Mucosa of descending colon (tissue), 3 donors: ENCODE results near the gene RP9. TPM values are rescaled to one million over a fixed set of nuclear protein-coding genes. Genes with fewer than 3 reads are reported as not detected.

Experiments used
- ATAC-seq: fragments of 200-7000 bp; cut with Tn5 transposase; one replicate; pipeline ENCODE4 v1.9.1; 2020; ENCODE audit warnings: mild to moderate bottlenecking, moderate library complexity
- DNase-seq, 3 donors: peaks; one replicate each; pipeline ENCODE4 v3.0.0-alpha.2; 2020
- H3K36me3 ChIP-seq: fragments of 200-600 bp; one replicate; pipeline ENCODE4 v1.8.0; 2021; ENCODE audit warnings: low read depth, mild to moderate bottlenecking
- H3K4me1 ChIP-seq: fragments of 200-600 bp; one replicate; pipeline ENCODE4 v1.8.0; 2021; ENCODE audit warnings: low read depth, mild to moderate bottlenecking
- H3K4me3 ChIP-seq: fragments of 200-600 bp; one replicate; pipeline ENCODE4 v1.8.0; 2021; ENCODE audit warnings: mild to moderate bottlenecking
- H3K9me3 ChIP-seq: fragments of 200-600 bp; one replicate; pipeline ENCODE4 v1.8.0; 2021; ENCODE audit warnings: mild to moderate bottlenecking
- intact Hi-C, 2 donors: fragments of 100-400 bp; cut with DNase I in 1 of 2; cut with micrococcal nuclease in 1 of 2; formaldehyde crosslinking; loops; one replicate each; pipeline versions ENCODE4 v1.11.0 to v1.11.1; 2022; cut with DNase I, micrococcal nuclease
- total RNA-seq, 3 donors: library from RNA; stranded (reverse); fragmentation: NEBNext Ultra II Directional in 2 of 3; extraction: Animal tissue kit (Norgen Biotek cat#: 25700) in 2 of 3; gene quantifications; one replicate each; pipeline versions ENCODE4 v1.2.1 to v1.2.4, GENCODE V29; 2021 to 2023
- TF ChIP-seq, protein P1 (sequence below): fragments of 200-600 bp; IDR thresholded peaks from one replicate; pipeline ENCODE4 v1.8.0; 2022; ENCODE audit warnings: antibody characterized with exemption, mild to moderate bottlenecking
- donor health status: DM: no; HTN: no; CAD: no; lungs with moderate emphysema.
- donor health status: DM: no; HTN: no; CAD: no.
- donor health status: DM: no; HTN: yes; CAD: no.

The RP9 gene
- total RNA-seq, 3 donors from 2014 or later: 10.8 to 12.2 (median 11.5) TPM

DNA sequence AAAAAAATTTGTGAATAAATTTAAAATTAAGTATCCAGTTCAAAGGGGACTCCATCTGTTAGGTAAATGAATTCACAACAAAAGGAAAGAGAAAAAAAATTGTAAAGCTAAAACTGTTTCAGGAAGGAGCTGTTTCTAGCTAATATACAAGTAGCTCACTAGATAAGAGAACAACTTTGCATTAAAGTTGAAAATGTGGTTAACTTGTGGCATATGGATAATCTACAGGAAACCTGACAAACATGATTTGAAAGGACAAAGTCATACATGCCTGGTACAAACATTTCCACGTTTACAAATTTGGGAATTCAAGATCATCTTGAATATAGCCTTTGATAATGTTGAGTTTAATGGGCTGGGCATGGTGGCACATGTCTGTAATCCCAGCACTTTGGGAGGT, 55.5 kb downstream of the RP9 start:
- H3K9me3 ChIP-seq: no peaks in the 10 kb centered on the region
- ATAC-seq (no peak), DNase-seq (no peak)
- no peaks in the 10 kb centered on the region for H3K36me3 ChIP-seq
- TF ChIP-seq, protein P1, sequence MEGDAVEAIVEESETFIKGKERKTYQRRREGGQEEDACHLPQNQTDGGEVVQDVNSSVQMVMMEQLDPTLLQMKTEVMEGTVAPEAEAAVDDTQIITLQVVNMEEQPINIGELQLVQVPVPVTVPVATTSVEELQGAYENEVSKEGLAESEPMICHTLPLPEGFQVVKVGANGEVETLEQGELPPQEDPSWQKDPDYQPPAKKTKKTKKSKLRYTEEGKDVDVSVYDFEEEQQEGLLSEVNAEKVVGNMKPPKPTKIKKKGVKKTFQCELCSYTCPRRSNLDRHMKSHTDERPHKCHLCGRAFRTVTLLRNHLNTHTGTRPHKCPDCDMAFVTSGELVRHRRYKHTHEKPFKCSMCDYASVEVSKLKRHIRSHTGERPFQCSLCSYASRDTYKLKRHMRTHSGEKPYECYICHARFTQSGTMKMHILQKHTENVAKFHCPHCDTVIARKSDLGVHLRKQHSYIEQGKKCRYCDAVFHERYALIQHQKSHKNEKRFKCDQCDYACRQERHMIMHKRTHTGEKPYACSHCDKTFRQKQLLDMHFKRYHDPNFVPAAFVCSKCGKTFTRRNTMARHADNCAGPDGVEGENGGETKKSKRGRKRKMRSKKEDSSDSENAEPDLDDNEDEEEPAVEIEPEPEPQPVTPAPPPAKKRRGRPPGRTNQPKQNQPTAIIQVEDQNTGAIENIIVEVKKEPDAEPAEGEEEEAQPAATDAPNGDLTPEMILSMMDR: no peak
- H3K4me3 ChIP-seq: no peak overlapping the region
- intact Hi-C loops: no loop called here
- H3K4me1 ChIP-seq: peaks cover 18% of the 10 kb centered on the region

DNA sequence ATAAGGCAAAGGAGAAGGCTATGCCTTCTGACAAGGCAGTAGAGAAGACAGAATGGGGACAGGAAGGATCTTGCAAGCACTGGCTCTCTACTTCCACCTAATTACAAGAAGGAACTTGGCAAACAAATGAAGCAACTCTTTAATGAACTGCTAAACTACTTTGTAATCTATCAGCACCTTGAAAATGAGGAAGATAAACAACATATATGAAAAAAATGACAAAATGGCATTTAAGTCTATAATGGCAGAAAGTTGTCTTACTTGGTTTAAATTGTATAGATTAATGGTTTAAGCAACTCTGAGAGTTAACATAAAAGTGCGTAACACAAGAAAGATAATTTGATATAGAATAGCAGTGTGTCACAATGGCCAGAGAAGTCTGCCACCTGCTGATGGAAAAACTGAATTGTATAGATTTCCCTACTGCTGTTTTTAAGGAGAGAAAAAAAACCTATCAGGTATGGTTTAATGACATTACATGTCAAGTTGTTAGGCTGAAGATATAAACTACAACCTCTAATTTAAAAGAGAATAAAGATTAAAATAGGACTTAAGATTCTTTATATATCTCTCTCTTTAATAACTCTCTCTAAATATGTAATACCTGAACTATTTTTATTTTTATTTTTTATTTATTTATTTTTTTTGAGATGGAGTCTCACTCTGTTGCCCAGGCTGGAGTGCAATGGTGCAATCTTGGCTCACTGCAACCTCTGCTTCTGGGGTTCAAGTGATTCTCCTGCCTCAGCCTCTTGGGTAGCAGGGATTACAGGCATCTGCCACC, 58.5 kb downstream of the RP9 start:
- Histone ChIP-seq H3K9me3 (no peaks in the 10 kb centered on the region), H3K4me1 (peaks cover 23% of the 10 kb centered on the region), H3K4me3 (no peak overlapping the region), H3K36me3 (no peaks in the 10 kb centered on the region)
- ATAC-seq: peak; percentile 87
- peak in 1 of 3 donors; percentile 82 for DNase-seq
- TF ChIP-seq, protein P1: peak; percentile 31
- intact Hi-C loops: no loop called here

DNA sequence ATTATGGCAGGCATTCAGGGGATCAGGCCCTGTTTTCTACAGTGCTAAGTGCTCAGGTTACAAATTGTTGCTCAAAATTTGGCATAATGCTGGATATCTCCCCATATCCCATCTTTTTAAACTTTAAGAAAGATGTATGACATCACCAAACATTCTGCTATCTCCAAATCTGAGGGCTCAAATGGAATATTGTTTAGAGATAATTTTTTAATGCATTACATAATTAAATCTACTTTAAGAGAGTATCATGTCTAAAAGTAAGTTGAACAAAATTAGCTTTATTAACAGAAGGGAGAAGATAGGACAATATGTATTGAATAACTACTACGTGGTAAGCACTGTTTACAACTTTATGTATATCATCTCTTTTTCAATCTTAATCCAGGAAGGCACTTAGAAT, 60.5 kb downstream of the RP9 start:
- DNase-seq (no peak), ATAC-seq (no peak)
- H3K9me3 ChIP-seq: no peaks in the 10 kb centered on the region
- TF ChIP-seq, protein P1: no peak
- H3K36me3 ChIP-seq: no peaks in the 10 kb centered on the region
- H3K4me1 ChIP-seq: peaks cover 32% of the 10 kb centered on the region
- no peak overlapping the region for H3K4me3 ChIP-seq
- intact Hi-C loops: no loop called here

DNA sequence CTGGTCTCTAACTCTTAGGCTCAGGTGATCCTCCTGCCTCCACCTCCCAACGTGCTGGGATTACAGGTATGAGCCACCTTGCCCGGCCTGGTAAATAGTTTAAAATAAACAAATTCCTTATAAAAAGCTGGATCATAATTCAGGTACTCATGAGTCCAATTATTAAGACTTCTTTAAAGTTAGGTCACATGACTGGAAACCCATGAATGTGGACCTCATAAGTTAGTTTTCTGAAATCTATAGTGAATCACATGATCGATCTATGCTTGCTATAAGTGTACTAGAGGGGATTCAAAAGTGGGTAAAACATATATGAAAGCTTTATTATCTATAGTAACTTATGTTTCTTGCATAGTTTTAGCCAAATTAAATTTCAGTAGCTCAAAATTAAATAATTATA, 60.9 kb downstream of the RP9 start:
- no peak for DNase-seq
- intact Hi-C loops: no loop called here
- TF ChIP-seq, protein P1: no peak
- H3K4me1 ChIP-seq: peaks cover 36% of the 10 kb centered on the region
- H3K9me3 ChIP-seq: no peaks in the 10 kb centered on the region
- H3K36me3 ChIP-seq: no peaks in the 10 kb centered on the region
- no peak overlapping the region for H3K4me3 ChIP-seq
- ATAC-seq: no peak

DNA sequence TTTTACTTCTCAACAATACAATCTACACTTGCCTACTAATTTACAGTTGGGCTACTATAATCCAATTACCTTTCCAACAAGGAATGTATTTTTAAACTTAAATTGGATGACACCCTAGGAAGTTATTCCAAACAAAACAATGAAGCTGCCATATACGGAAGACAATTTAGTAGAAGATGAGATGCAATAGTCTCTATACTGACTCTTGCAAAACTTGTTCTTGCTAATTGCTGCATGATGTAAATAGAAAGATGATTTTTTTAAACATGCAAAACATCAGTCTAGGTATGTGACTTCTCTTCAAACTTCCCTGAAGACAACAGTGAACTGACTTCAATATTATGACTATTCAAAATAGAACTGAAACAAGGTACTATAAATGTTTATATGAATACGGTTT, 64.2 kb downstream of the RP9 start:
- TF ChIP-seq, protein P1: no peak
- Histone ChIP-seq H3K9me3 (no peaks in the 10 kb centered on the region), H3K4me1 (peaks cover 45% of the 10 kb centered on the region), H3K4me3 (no peak overlapping the region), H3K36me3 (no peaks in the 10 kb centered on the region)
- DNase-seq (no peak), ATAC-seq (peak; percentile 42)
- intact Hi-C loops: no loop called here

Other genes with a start within 250 kb of the RP9 start
- 10 to 100 TPM; 26.8 to 30.0 (median 26.9) TPM for gene KBTBD2, start 217.6 kb downstream of the RP9 start, total RNA-seq
- 10 to 100 TPM; 87.8 to 99.7 (median 98.8) TPM for gene FKBP9, start 152.0 kb downstream of the RP9 start, total RNA-seq
- gene NT5C3A, start 46.6 kb downstream of the RP9 start, total RNA-seq: 100 to 1,000 TPM in 1 of 3 donors, 10 to 100 TPM in 2; 62.1 to 107 (median 93.8) TPM
- 10 to 100 TPM in 2 of 3 donors, 1 to 10 TPM in 1; 8.2 to 23.5 (median 15.8) TPM for gene BBS9, start 20.2 kb upstream of the RP9 start, total RNA-seq